GM10248 (cell line): Measurements from ENCODE around the gene RNF220.

Experiments
- CTCF ChIA-PET: fragments of 300-600 bp; sonication (Branson Sonifier 250); formaldehyde crosslinking; extraction: SDS; loops from one replicate; lab custom pipeline; 2021; ENCODE audit warnings: antibody characterized with exemption; lab: Yijun Ruan, JAX
- POLR2A ChIA-PET: fragments of 350-650 bp; sonication (Branson Sonifier 250); formaldehyde crosslinking; extraction: SDS; loops from one replicate; lab custom pipeline; 2020; ENCODE audit warnings: antibody characterized with exemption; lab: Yijun Ruan, JAX
- DNase-seq: peaks from one replicate; pipeline ENCODE4 v3.0.0; 2012; ENCODE audit errors: extremely low spot score
- TF ChIP-seq, protein P1 (sequence below): IDR thresholded peaks from 2 replicates; pipeline ENCODE4 v1.5.1; 2012; ENCODE audit warnings: mild to moderate bottlenecking, low read depth; ENCODE audit errors: extremely low read depth, missing control alignments, control extremely low read depth

Gene RNF220

DNA sequence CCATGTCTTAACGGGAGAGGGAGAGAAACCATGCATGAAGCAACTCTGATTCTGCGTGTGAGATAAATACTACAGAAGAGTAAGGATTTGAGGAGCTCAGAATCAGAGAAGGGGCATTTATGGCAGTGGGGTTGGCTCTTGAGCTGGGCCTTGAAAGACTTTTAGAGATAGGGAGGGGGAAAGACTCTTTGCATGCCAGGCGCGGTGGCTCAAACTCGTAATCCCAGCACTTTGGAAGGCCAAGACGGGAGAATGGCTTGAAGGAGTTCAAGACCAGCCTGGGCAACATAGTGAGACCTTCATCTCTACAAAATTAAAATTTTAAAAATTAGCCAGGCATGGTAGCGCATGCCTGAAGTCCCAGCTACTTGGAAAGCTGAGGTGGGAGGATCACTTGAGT lies 270.1 kb downstream of the RNF220 start:
- TF ChIP-seq, protein P1, sequence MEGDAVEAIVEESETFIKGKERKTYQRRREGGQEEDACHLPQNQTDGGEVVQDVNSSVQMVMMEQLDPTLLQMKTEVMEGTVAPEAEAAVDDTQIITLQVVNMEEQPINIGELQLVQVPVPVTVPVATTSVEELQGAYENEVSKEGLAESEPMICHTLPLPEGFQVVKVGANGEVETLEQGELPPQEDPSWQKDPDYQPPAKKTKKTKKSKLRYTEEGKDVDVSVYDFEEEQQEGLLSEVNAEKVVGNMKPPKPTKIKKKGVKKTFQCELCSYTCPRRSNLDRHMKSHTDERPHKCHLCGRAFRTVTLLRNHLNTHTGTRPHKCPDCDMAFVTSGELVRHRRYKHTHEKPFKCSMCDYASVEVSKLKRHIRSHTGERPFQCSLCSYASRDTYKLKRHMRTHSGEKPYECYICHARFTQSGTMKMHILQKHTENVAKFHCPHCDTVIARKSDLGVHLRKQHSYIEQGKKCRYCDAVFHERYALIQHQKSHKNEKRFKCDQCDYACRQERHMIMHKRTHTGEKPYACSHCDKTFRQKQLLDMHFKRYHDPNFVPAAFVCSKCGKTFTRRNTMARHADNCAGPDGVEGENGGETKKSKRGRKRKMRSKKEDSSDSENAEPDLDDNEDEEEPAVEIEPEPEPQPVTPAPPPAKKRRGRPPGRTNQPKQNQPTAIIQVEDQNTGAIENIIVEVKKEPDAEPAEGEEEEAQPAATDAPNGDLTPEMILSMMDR, result no peak
- CTCF ChIA-PET, result interaction anchor here (0.9 to 9.2 kb wide), 7 partner anchors 10 to 65 kb away, joined by 3 to 72 read pairs (median 5); no protein-coding TSS in a partner anchor

DNA sequence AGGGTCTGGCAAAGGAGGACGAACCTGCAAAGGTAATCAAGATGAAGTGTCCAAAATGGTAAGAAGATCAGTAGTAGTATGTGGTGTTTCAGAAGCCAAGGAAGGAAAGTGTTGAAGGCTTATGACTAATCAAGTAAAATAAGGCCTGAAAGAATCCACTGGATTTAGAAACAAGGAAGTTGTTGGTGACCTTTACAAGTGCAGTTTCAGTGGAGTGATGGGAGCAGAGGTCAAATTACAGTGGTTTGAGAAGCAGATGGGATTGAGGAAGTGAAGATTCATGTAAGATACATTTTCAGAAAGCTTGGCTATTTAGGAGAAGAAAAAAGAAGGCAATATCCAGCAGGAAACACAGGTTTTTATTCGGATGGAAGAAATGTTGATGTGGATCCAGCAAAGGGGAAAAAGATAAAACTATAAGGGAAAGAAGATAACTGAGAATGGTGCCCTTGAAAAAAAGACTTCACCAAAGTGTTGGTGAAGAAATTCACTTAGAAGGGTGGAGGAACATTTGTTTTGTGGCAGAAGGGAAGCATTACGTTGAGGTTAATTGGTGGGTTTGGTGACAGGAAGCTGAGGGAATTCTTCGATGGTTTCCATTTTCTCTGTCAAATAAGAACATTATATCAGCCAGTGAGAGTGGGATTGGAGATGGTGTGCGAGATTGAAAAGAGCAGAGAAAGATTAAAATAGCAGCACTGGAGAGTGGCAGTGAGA lies 271.6 kb downstream of the RNF220 start:
- no peak for DNase-seq
- POLR2A ChIA-PET, result interaction anchor here (0.6 kb wide), 1 partner anchor 143 kb away, joined by 3 read pairs; no protein-coding TSS in a partner anchor
- CTCF ChIA-PET, result interaction anchor here (1.3 to 9.2 kb wide), 5 partner anchors 17 to 25 kb away, joined by 3 to 72 read pairs (median 10); no protein-coding TSS in a partner anchor
- TF ChIP-seq, protein P1, result no peak

More for the DNA sequence above, 270.1 kb downstream of the RNF220 start:
- no peak for DNase-seq
- POLR2A ChIA-PET, result no interaction called here

DNA sequence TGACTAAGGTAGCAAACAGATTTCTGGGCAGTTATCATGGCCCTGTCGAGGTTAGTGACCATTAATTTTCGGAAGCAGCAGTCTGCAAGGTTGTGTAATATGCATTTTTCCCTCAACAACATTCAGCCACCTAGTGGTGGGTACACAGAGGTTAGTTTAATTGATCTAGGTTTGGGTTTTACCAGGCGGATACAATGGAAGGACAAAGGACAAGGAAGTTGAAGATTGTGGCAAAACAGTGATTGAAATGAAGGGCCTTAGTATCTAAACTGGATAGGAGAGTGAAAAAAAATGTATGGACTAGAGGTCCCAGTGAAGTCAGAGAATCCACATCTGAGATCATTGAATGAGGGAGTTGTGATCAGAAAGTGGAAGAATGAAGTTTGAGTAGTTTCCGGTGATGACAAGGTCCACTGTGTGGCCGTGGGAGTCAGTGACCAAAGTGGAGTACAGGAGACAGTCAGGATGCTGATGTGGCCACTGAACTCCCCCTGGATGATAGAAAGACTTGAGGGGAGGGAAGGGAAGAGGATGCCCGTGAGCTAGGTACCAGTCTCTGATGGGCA lies 272.2 kb downstream of the RNF220 start:
- DNase-seq, result no peak
- TF ChIP-seq, protein P1, result peak; percentile 41
- ChIA-PET CTCF (interaction anchor here (0.5 to 1.6 kb wide), 7 partner anchors 13 to 53 kb away, joined by 3 to 5 read pairs (median 3); no protein-coding TSS in a partner anchor), POLR2A (interaction anchor here (0.9 kb wide), 1 partner anchor 845 kb away, joined by 3 read pairs; the partner anchor contains the start of gene PRDX1)

DNA sequence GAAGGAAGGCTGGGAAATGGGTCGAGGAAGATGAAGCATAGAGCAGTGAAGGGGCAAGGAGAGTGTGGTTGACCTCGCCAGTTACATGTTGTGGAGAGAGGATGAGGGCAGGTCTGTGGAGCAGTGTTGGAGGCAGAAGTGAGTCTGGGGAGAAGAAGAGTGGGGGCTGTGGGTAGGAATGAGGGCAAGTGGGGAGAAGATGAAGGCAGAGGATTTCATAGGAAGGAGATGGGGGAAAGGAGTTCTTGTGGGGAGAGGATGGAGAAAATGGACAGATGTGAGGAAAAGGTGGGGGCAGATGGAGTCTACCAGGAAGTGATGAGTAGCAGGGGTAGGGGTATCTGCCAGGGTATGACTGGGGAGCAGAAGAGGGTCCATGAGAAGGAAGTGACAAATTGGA lies 273.1 kb downstream of the RNF220 start:
- ChIA-PET CTCF (interaction anchor here (0.5 to 1.6 kb wide), 6 partner anchors 12 to 52 kb away, joined by 3 to 5 read pairs (median 3); no protein-coding TSS in a partner anchor), POLR2A (interaction anchor here (0.9 kb wide), 1 partner anchor 844 kb away, joined by 3 read pairs; the partner anchor contains the start of gene PRDX1)
- TF ChIP-seq, protein P1, result no peak
- DNase-seq, result no peak

DNA sequence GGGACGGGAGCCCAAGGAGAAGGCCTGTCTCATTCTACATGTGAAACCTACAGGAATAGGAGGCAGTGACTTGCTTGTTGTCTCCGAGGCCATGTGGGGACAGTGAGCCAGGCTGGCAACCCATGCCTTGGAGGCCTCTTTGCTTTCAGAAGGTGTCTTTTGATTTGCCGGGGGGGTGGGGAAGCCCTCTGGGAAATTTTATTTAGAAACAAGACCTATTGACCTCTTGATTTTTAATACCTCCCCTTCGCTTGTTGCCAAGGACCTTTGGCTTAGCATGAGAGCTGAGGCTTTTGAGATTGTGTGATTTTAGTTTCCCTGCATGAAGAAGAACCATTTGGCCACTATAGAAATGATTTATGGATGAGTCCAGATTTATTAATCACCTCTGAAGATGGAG lies 273.6 kb downstream of the RNF220 start:
- no peak for DNase-seq
- ChIA-PET CTCF (no interaction called here), POLR2A (no interaction called here)
- TF ChIP-seq, protein P1, result no peak

DNA sequence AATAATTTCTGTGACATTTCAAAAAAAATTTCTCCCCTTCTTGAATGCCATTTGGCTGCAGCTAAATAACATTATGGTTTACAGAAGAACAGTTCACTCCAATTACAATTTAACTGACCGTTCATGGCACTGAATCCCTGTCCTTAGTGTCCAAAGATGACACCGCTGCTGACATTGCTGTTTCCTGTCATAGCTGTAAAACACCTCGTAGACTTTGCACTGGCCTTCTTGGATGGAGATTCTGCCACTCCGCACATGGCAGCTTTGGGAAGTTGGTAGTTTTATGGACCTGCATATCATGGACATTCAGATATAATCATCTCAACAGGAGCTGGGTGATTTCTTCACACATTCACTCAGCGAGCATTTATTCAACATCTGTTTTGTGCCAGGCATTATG lies 274.4 kb downstream of the RNF220 start:
- POLR2A ChIA-PET, result interaction anchor here (0.8 kb wide), 1 partner anchor 42 kb away, joined by 3 read pairs; no protein-coding TSS in a partner anchor
- CTCF ChIA-PET, result interaction anchor here (0.9 to 2.0 kb wide), 3 partner anchors 17 to 39 kb away, joined by 3 to 6 read pairs (median 4); no protein-coding TSS in a partner anchor
- DNase-seq, result no peak
- TF ChIP-seq, protein P1, result no peak
